Fibroblast of skin of scalp (primary cell): ENCODE measurements around the gene ZNF799.
"Not testable (repeated sequence)": the region's sequence is repeated elsewhere in the genome, so short reads cannot be mapped to it uniquely, and the experiment has no call there.

ENCODE experiments used
- DNase-seq: peaks from one replicate; pipeline ENCODE4 v3.0.0-alpha.2; 2013

The ZNF799 gene

GRCh38 chr19:12362236-12362635 is 38.8 kb downstream of the ZNF799 start:
- not testable (repeated sequence) for DNase-seq

- DNase-seq = no peak
Measured at GRCh38 chr19:12353375-12353774, 47.7 kb downstream of the ZNF799 start.

GRCh38 chr19:12350890-12351197 is 50.2 kb downstream of the ZNF799 start:
- no peak for DNase-seq

GRCh38 chr19:12350185-12350889 is 50.7 kb downstream of the ZNF799 start:
- DNase-seq = no peak

GRCh38 chr19:12346896-12347295 is 54.2 kb downstream of the ZNF799 start:
- no peak for DNase-seq

GRCh38 chr19:12345197-12345596 is 55.9 kb downstream of the ZNF799 start:
- DNase-seq = no peak
